SK-N-MC (cell line): ENCODE data around the gene RPL9.

Experiments used
- EZH2 ChIP-seq: fragments of 200-600 bp; sonication (generic); IDR thresholded peaks from one replicate; pipeline ENCODE4 v1.6.1; 2017; ENCODE audit warnings: antibody characterized with exemption
- POLR2AphosphoS5 ChIP-seq: IDR thresholded peaks from 2 replicates; pipeline ENCODE4 v1.6.1; 2012; ENCODE audit warnings: mild to moderate bottlenecking, low read depth, low read length, borderline replicate concordance

GRCh38 chr4:39446483-39446841, 12.3 kb downstream of the RPL9 start:
- TF ChIP-seq EZH2 = no peak
- 0 out of 2 replicates have a peak, but pooled peaks have one; percentile 6 for TF ChIP-seq POLR2AphosphoS5
